ENCODE data around the gene FRMD3. TPM values are rescaled to one million over a fixed set of nuclear protein-coding genes. Genes with fewer than 3 reads are reported as not detected.
A peak's percentile ranks its signal among the peaks of the same experiment; 100 is the strongest.

FRMD3 gene
- total RNA-seq, 1 experiment from 2014 or later = 1.4 TPM

DNA sequence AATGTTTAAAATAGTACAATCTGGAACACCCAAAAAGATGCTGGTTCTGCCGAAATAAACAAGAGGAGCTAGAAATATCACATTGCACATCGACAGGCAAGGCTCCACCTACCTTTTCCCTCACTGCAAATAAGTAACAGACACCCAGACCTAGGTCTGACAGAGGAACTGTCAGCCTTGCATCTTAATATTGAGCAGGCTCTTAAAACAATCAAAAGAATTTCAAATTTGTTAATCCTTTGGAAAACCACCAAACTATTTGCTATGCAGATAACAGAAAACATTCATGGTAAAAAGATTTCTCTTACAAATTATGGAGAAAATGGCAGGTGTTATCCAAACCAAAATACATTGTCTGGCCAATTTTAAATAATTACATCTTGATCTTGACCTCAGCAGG lies 71.3 kb downstream of the FRMD3 start:
- ATAC-seq (0 out of 2 replicates have a peak, but pooled peaks have one; percentile 18), DNase-seq (ENCODE audit: low spot score) (no peak)
- Mint-ChIP-seq H3K27ac (no peak overlapping the region), H3K4me3 (no peak overlapping the region), H3K4me1 (peaks cover 45% of the 10 kb centered on the region), H3K27me3 (ENCODE audit: low read depth) (no peaks in the 10 kb centered on the region), H3K9me3 (peaks cover 6% of the 10 kb centered on the region; the same call in 1 of the 2 replicates), H3K36me3 (no peaks in the 10 kb centered on the region)
- ChIA-PET POLR2A (no interaction called here), CTCF (interaction anchor here (1.0 to 4.0 kb wide), 3 partner anchors 72 to 133 kb away, joined by 4 to 15 read pairs (median 5); partner anchors contain the start of gene FRMD3)
- no peak for TF ChIP-seq JUN (CRISPR knock-in tag; IDR thresholded peaks at IDR 0.05)
- TF ChIP-seq NR3C1 (CRISPR knock-in tag; conservative IDR thresholded peaks at IDR 0.05; ENCODE audit: low read depth) = no peak
- TF ChIP-seq ZNF416 (CRISPR knock-in tag; IDR thresholded peaks at IDR 0.05) = no peak
- TF ChIP-seq, protein P1, sequence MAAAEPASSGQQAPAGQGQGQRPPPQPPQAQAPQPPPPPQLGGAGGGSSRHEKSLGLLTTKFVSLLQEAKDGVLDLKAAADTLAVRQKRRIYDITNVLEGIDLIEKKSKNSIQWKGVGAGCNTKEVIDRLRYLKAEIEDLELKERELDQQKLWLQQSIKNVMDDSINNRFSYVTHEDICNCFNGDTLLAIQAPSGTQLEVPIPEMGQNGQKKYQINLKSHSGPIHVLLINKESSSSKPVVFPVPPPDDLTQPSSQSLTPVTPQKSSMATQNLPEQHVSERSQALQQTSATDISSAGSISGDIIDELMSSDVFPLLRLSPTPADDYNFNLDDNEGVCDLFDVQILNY (CRISPR knock-in tag; IDR thresholded peaks at IDR 0.05) = no peak
- no peak for TF ChIP-seq ZBTB43 (CRISPR knock-in tag; IDR thresholded peaks at IDR 0.05)
- TF ChIP-seq ZNF425 (CRISPR knock-in tag; conservative IDR thresholded peaks at IDR 0.05) = no peak
- TF ChIP-seq TEAD1 (CRISPR knock-in tag; IDR thresholded peaks at IDR 0.05) = no peak
- TF ChIP-seq CTCF (IDR thresholded peaks at IDR 0.05) = no peak
- no peak for TF ChIP-seq NR2C2 (CRISPR knock-in tag; IDR thresholded peaks at IDR 0.05)
- no peak for TF ChIP-seq STAT6 (CRISPR knock-in tag; conservative IDR thresholded peaks at IDR 0.05; ENCODE audit: low read depth)
- no peak for TF ChIP-seq TP53 (CRISPR knock-in tag; IDR thresholded peaks at IDR 0.05)
- TF ChIP-seq FOXK1 (CRISPR knock-in tag; IDR thresholded peaks at IDR 0.05) = no peak
- TF ChIP-seq AFF4 (CRISPR knock-in tag; IDR thresholded peaks at IDR 0.05; ENCODE audit: borderline replicate concordance) = no peak
- no peak for TF ChIP-seq ZBTB21 (CRISPR knock-in tag; IDR thresholded peaks at IDR 0.05; ENCODE audit: borderline replicate concordance)
- no peak for TF ChIP-seq ZNF396 (CRISPR knock-in tag; IDR thresholded peaks at IDR 0.05; ENCODE audit: borderline replicate concordance)
- TF ChIP-seq NFYB (CRISPR knock-in tag; conservative IDR thresholded peaks at IDR 0.05; ENCODE audit: low read depth) = no peak

Measured in WTC11 (cell line).